PFSK-1 (cell line): ENCODE data around the gene ITGB6.

ENCODE experiments used
- FOXP2 ChIP-seq: optimal IDR thresholded peaks from 2 replicates; pipeline ENCODE3; 2011; ENCODE audit warnings: borderline replicate concordance, control low read depth, inconsistent platforms; ENCODE audit not compliant: insufficient read depth; ENCODE audit errors: extremely low read length, extremely low read depth
- POLR2AphosphoS5 ChIP-seq: IDR thresholded peaks from 2 replicates; pipeline ENCODE4 v1.6.1; 2012; ENCODE audit warnings: low read depth, mild to moderate bottlenecking, control low read depth, low read length, moderate library complexity
- REST ChIP-seq, 2 experiments: IDR thresholded peaks; 2 replicates each; pipeline versions ENCODE4 v1.6.1 to v1.8.0; 2011 to 2012; ENCODE audit warnings: low read depth in 2 of 2, low read length in 2 of 2, control low read depth in 1 of 2, inconsistent platforms in 1 of 2, mild to moderate bottlenecking in 1 of 2, moderate library complexity in 1 of 2; ENCODE audit not compliant: insufficient read depth in 1 of 2
- SIN3A ChIP-seq: IDR thresholded peaks from 2 replicates; pipeline ENCODE4 v1.6.1; 2012; ENCODE audit warnings: mild to moderate bottlenecking, low read length, moderate library complexity, borderline replicate concordance; ENCODE audit not compliant: insufficient read depth
- TAF1 ChIP-seq: IDR thresholded peaks from 2 replicates; pipeline ENCODE4 v1.6.1; 2012; ENCODE audit warnings: low read length, control low read depth, borderline replicate concordance; ENCODE audit not compliant: insufficient read depth

GRCh38 chr2:160241251-160242137 lies 41.4 kb upstream of the ITGB6 start:
- TF ChIP-seq POLR2AphosphoS5 (peak; percentile 51; the same call in 1 of the 2 replicates), REST (IDR thresholded peaks at IDR 0.05; ENCODE audit: insufficient read depth in 1 of 2, low read depth in 2 of 2, low read length in 2 of 2) (peak in 1 of 2 experiments; percentile 11; a peak in 1 of 4 replicates), TAF1 (peak; percentile 62; the same call in 1 of the 2 replicates), SIN3A (no peak), FOXP2 (no peak)
